Gastroesophageal sphincter (tissue), 4 donors: ENCODE data around the gene TMEM134. TPM values are rescaled to one million over a fixed set of nuclear protein-coding genes. Genes with fewer than 3 reads are reported as not detected.
"Not testable (repeated sequence)": the region's sequence is repeated elsewhere in the genome, so short reads cannot be mapped to it uniquely, and the experiment has no call there.

Source experiments
- ATAC-seq: fragments of 150-250 bp; one replicate; pipeline ENCODE4 v1.9.1; 2016; ENCODE audit warnings: mild to moderate bottlenecking, moderate library complexity
- H3K27ac ChIP-seq, 4 donors: fragments of 200-600 bp; sonication (generic) in 3 of 4; 1 replicate in 3 of 4; 2 replicates in 1 of 4; pipeline ENCODE4 v1.5.1; 2016 to 2019
- H3K27me3 ChIP-seq: fragments of 200-600 bp; sonication (generic); one replicate; pipeline ENCODE4 v1.5.1; 2019
- H3K36me3 ChIP-seq, 2 donors: fragments of 200-600 bp; sonication (generic); one replicate each; pipeline ENCODE4 v1.5.1; 2019; ENCODE audit warnings: control low read depth in 1 of 2
- H3K4me1 ChIP-seq, 3 donors: fragments of 200-600 bp; sonication (generic); 1 replicate in 2 of 3; 2 replicates in 1 of 3; pipeline ENCODE4 v1.5.1; 2016 to 2019; ENCODE audit warnings: control low read depth in 2 of 3
- H3K4me3 ChIP-seq, 2 donors: fragments of 200-600 bp; sonication (generic); one replicate each; pipeline ENCODE4 v1.5.1; 2019; ENCODE audit warnings: mild to moderate bottlenecking in 1 of 2, moderate library complexity in 1 of 2
- H3K9me3 ChIP-seq, 3 donors: fragments of 200-600 bp; sonication (generic); one replicate each; pipeline ENCODE4 v1.5.1; 2017 to 2019; ENCODE audit warnings: control low read depth in 2 of 3
- EP300 ChIP-seq: sonication (generic); formaldehyde crosslinking; IDR thresholded peaks from one replicate; pipeline ENCODE4 v1.6.1; 2017; ENCODE audit warnings: antibody characterized with exemption, mild to moderate bottlenecking
- POLR2A ChIP-seq, 2 donors: fragments of 450-650 bp; IDR thresholded peaks; one replicate each; pipeline ENCODE4 v1.6.1; 2017; ENCODE audit warnings: antibody characterized with exemption in 2 of 2, mild to moderate bottlenecking in 2 of 2, moderate library complexity in 1 of 2
- POLR2AphosphoS5 ChIP-seq: sonication (generic); formaldehyde crosslinking; IDR thresholded peaks from one replicate; pipeline ENCODE4 v1.6.1; 2017; ENCODE audit warnings: antibody characterized with exemption
- WGBS, 2 donors: methylation state at CpG; one replicate each; pipeline ENCODE4 v1.1.5; 2018; ENCODE audit warnings: low coverage in 1 of 2; 5-methylcytosine and 5-hydroxymethylcytosine counted together
- total RNA-seq, 4 donors: library from RNA; depleted of rRNA; stranded (reverse); fragments of >200 nt; gene quantifications; one replicate each; pipeline ENCODE4 v1.1.0, GENCODE V29; 2016
- TF ChIP-seq, protein P1 (sequence below), 4 experiments: fragments of 200-600 bp in 2 of 4; fragments of 450-650 bp in 2 of 4; sonication (generic) in 1 of 4; IDR thresholded peaks; one replicate each; pipeline ENCODE4 v1.5.1; 2017 to 2019; ENCODE audit warnings: antibody characterized with exemption in 4 of 4, mild to moderate bottlenecking in 2 of 4, moderate library complexity in 2 of 4

Gene TMEM134, protein sequence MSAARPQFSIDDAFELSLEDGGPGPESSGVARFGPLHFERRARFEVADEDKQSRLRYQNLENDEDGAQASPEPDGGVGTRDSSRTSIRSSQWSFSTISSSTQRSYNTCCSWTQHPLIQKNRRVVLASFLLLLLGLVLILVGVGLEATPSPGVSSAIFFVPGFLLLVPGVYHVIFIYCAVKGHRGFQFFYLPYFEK
- total RNA-seq = 10 to 100 TPM; 22.2 to 35.2 (median 32.5) TPM

DNA sequence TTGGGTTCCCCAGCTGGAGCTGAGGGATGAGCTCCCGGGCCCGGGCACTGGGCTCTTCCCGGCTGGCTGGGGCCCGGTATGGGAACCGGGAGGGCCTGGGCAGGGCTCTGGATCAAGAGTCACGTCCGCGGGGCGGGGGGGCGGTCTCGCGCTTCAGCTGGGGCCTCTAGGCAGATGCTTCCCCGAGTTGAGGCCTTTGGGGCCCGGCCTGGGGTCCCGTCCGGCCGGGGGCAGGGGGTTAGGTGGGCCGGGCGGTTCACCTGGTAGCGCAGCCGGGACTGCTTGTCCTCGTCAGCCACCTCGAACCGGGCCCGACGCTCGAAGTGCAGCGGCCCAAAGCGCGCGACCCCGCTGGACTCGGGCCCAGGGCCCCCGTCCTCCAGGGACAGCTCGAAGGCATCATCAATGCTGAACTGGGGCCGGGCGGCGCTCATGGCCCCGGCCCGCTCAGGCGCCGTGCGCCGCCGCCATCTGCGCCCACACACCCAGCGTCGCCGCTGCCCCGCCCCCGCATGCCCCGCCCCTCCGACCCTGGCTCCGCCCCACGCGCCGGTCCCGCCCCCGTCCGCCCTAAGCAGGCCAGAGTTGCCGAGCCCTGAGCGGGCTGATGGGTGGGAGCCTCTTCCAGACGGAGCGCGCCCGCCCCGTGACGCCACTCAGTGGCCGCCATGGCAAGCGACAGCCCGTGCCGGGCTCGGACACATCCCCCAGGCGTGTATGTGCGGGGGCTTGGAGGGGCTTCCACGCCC lies at the start of gene TMEM134:
Gene TMEM134 (minus strand): TSS at position 493 of the 749 bp plus-strand sequence. CDS start 59 bp downstream, at position 434.
- H3K9me3 ChIP-seq = no peaks in the 10 kb centered on the region
- peak; percentile 93 for ATAC-seq
- no CpG with 5 or more reads among the region's 76 CpGs for WGBS, 2 donors
- peaks cover 0 to 56% (median 19%) of the 10 kb centered on the region in 3 donors for H3K4me1 ChIP-seq
- peak within 1 kb of the TSS; percentile 61 to 84 for H3K4me3 ChIP-seq
- H3K27me3 ChIP-seq = no peaks in the 10 kb centered on the region
- TF ChIP-seq, protein P1, sequence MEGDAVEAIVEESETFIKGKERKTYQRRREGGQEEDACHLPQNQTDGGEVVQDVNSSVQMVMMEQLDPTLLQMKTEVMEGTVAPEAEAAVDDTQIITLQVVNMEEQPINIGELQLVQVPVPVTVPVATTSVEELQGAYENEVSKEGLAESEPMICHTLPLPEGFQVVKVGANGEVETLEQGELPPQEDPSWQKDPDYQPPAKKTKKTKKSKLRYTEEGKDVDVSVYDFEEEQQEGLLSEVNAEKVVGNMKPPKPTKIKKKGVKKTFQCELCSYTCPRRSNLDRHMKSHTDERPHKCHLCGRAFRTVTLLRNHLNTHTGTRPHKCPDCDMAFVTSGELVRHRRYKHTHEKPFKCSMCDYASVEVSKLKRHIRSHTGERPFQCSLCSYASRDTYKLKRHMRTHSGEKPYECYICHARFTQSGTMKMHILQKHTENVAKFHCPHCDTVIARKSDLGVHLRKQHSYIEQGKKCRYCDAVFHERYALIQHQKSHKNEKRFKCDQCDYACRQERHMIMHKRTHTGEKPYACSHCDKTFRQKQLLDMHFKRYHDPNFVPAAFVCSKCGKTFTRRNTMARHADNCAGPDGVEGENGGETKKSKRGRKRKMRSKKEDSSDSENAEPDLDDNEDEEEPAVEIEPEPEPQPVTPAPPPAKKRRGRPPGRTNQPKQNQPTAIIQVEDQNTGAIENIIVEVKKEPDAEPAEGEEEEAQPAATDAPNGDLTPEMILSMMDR (IDR thresholded peaks at IDR 0.05) = peak in 3 of 4 experiments; percentile 49 to 71 (median 60)
- peak; percentile 89 for TF ChIP-seq POLR2AphosphoS5
- no peak for TF ChIP-seq EP300
- peak; percentile 81 to 94 for TF ChIP-seq POLR2A (IDR thresholded peaks at IDR 0.05)
- peaks cover 0 to 4% of the 10 kb centered on the region in 2 donors for H3K36me3 ChIP-seq
- peak within 1 kb of the TSS; percentile 77 to 90 (median 88) for H3K27ac ChIP-seq

DNA sequence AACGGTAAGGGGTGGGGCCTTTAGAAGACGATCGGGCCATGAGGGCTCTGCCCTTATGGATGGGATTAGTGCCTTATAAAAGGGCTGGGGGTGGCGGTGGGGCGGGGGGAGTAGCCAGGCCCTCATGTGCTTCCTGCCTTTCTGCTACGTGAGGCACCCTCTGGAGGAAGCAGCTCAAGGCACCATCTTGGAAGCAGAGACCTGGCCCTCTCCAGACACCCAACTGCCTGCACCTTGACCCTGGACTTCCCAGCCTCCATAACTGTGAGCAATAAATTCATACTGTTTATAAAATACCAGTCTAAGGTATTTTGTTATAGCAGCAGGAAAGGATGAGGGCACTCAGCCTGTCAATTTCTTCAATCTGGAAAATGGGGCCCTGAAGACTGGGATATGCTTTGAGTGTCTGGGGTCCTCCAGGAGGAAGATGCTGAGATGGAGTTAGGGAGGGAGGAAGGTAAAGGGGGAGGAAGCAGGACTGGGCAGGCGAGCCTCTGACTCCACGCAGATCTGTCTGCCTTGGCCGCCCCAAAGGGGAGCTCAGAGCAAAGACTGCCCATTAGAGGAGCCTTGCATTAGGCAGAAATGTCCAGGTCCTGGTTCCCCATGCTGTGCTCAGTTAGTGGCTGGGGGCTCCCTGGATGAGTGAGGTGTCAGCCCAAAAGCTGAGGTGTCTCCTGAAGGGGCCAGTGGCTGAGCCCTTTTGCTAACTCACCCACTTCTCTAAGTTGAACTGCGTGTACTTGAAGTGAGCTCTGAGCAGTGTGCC lies 48.9 kb upstream of the TMEM134 start:
- WGBS, 2 donors = 73 to 74% methylated on average over 3 of the region's 10 CpGs
- ATAC-seq = no peak

DNA sequence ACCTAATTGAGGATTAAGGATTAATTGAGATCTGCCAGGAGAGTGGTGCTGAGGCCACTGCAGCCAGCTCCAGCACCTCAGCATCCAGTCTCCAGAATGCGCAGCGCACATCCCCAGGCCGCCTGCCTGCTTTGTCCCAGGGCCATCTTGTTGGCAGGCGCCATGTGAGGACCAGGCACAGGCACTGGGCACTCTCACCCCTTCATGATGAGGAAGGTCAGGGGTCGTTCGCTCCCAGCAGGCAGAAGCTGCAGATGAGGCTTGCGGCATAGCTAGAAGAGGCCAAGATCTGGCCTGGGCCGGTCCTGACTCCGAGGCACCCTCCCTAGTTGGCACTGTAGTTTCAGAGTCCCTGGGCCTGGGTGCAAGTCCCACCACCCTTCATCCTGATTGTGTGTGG lies 47.8 kb upstream of the TMEM134 start:
- ATAC-seq = no peak
- H3K27ac ChIP-seq = no peak overlapping the region
- H3K4me1 ChIP-seq = no peaks in the 10 kb centered on the region
- no peaks in the 10 kb centered on the region for H3K9me3 ChIP-seq
- H3K36me3 ChIP-seq = no peaks in the 10 kb centered on the region
- peaks cover 40% of the 10 kb centered on the region for H3K27me3 ChIP-seq
- no peak overlapping the region for H3K4me3 ChIP-seq
- WGBS, 2 donors = 83% methylated on average over 3 of the region's 9 CpGs; no CpG with 5 or more reads in 1 of the 2 donors
- TF ChIP-seq EP300 (no peak), POLR2A (IDR thresholded peaks at IDR 0.05) (no peak)
- TF ChIP-seq, protein P1 (IDR thresholded peaks at IDR 0.05) = no peak

More for the DNA sequence above, 48.9 kb upstream of the TMEM134 start:
- Histone ChIP-seq H3K9me3 (no peaks in the 10 kb centered on the region), H3K4me1 (no peaks in the 10 kb centered on the region), H3K4me3 (no peak overlapping the region), H3K27ac (no peak overlapping the region), H3K36me3 (no peaks in the 10 kb centered on the region), H3K27me3 (peaks cover 37% of the 10 kb centered on the region)
- TF ChIP-seq EP300 = no peak
- TF ChIP-seq POLR2AphosphoS5 = no peak

DNA sequence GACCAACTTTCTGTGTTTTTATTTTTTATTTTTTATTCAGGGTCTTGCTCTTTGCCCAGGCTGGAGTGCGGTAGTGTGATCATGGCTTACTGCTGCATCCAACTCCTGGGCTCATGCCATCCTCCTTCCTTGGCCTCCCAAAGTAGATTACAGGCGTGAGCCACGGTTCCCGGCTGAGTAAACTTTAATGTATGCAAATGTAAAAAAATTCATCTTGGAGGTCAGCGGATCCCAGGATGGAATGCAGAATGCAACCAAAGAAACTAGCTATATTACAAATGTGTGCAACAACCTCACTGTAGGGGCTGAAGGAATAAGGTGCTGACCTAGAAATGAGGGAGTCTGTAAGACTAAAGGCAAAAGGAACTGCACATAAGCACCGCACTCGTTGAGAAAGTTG lies 45.1 kb upstream of the TMEM134 start:
- WGBS, 2 donors = 57 to 74% methylated on average over 7 of the region's 7 CpGs
- H3K4me1 ChIP-seq = peaks cover 0 to 3% (median under 1%) of the 10 kb centered on the region in 3 donors
- no peaks in the 10 kb centered on the region for H3K9me3 ChIP-seq
- no peak overlapping the region for H3K27ac ChIP-seq
- TF ChIP-seq, protein P1 (IDR thresholded peaks at IDR 0.05) = no peak
- no peak for TF ChIP-seq EP300
- no peak for TF ChIP-seq POLR2AphosphoS5
- no peak for TF ChIP-seq POLR2A (IDR thresholded peaks at IDR 0.05)
- no peak overlapping the region for H3K4me3 ChIP-seq
- no peaks in the 10 kb centered on the region for H3K36me3 ChIP-seq
- ATAC-seq = no peak
- H3K27me3 ChIP-seq = peaks cover 40% of the 10 kb centered on the region

DNA sequence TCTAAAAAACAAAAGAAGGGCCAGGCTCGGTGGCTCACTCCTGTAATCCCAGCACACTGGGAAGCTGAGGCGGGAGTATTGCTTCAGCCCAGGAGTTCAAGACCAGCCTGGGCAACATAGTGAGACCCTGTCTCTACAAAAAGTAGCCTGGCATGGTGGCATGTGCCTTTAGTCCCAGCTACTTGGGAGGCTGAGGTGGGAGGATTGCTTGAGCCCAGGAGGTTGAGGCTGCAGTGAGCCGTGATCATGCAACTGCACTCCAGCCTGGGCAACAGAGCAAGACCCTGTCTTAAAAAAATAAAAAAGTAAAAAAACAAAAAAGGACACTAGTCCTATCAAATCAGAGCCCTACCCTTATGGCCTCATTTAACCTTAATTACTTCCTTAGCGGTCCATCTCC lies 42.5 kb upstream of the TMEM134 start:
- H3K9me3 ChIP-seq, ATAC-seq, H3K36me3 ChIP-seq, H3K4me3 ChIP-seq, H3K27ac ChIP-seq: not testable (repeated sequence)
- peaks cover 40% of the 10 kb centered on the region for H3K27me3 ChIP-seq
- H3K4me1 ChIP-seq = peaks cover 0 to 21% (median 16%) of the 10 kb centered on the region in 3 donors
- 63 to 96% methylated on average over 1 to 4 of the region's 4 CpGs for WGBS, 2 donors
